Heart left ventricle (tissue), 16 donors: ENCODE data around the gene RIC8A. TPM values are rescaled to one million over a fixed set of nuclear protein-coding genes. Genes with fewer than 3 reads are reported as not detected.

Source experiments
- ATAC-seq, 4 donors: fragments of 200-7000 bp; cut with Tn5 transposase; one replicate each; pipeline ENCODE4 v1.9.1; 2020 to 2022; ENCODE audit warnings: moderate library complexity in 4 of 4, mild to moderate bottlenecking in 3 of 4, moderate number of reproducible peaks in 1 of 4
- DNase-seq, 5 donors: peaks; one replicate each; pipeline ENCODE4 v3.0.0-alpha.2; 2020
- H3K27ac ChIP-seq, 12 donors: fragments of 200-600 bp; sonication (generic) in 4 of 12; one replicate each; pipeline versions ENCODE4 v1.5.0 to v1.8.0; 2016 to 2022; ENCODE audit warnings: mild to moderate bottlenecking in 2 of 12
- H3K27me3 ChIP-seq, 9 donors: fragments of 200-600 bp; sonication (generic) in 2 of 9; one replicate each; pipeline versions ENCODE4 v1.5.1 to v1.8.0; 2016 to 2022; ENCODE audit warnings: mild to moderate bottlenecking in 3 of 9
- H3K36me3 ChIP-seq, 9 donors: fragments of 200-600 bp; sonication (generic) in 2 of 9; one replicate each; pipeline versions ENCODE4 v1.5.0 to v1.8.0; 2018 to 2022; ENCODE audit warnings: mild to moderate bottlenecking in 2 of 9
- H3K4me1 ChIP-seq, 12 donors: fragments of 200-600 bp; sonication (generic) in 4 of 12; one replicate each; pipeline versions ENCODE4 v1.5.0 to v1.8.0; 2016 to 2022; ENCODE audit warnings: mild to moderate bottlenecking in 3 of 12
- H3K4me3 ChIP-seq, 12 donors: fragments of 200-600 bp; sonication (generic) in 4 of 12; one replicate each; pipeline versions ENCODE4 v1.5.0 to v1.8.0; 2017 to 2022; ENCODE audit warnings: mild to moderate bottlenecking in 9 of 12, moderate library complexity in 4 of 12
- H3K9me3 ChIP-seq, 12 donors: fragments of 200-600 bp; sonication (generic) in 4 of 12; one replicate each; pipeline versions ENCODE4 v1.5.0 to v1.8.0; 2016 to 2022; ENCODE audit warnings: mild to moderate bottlenecking in 1 of 12
- POLR2A ChIP-seq, 2 donors: fragments of 450-650 bp; IDR thresholded peaks; one replicate each; pipeline ENCODE4 v1.6.1; 2017; ENCODE audit warnings: antibody characterized with exemption in 2 of 2, mild to moderate bottlenecking in 2 of 2, moderate library complexity in 2 of 2
- WGBS, 4 donors: extraction: QIAGEN DNeasy Blood & Tissue Kit in 2 of 4; methylation state at CpG; one replicate each; pipeline versions ENCODE4 v1.1.5 to v1.1.7; 2013 to 2018; 5-methylcytosine and 5-hydroxymethylcytosine counted together
- intact Hi-C, 10 donors: fragments of 100-400 bp; cut with DNase I; formaldehyde crosslinking; loops; one replicate each; pipeline versions ENCODE4 v1.11.1 to v1.14.2; 2022
- polyA plus RNA-seq, 2 donors: library from polyadenylated mRNA; stranded (reverse); fragments of 200-250 nt; gene quantifications; one replicate each; pipeline ENCODE4 v1.2.3, GENCODE V29; 2013
- total RNA-seq, 9 donors: library from RNA; depleted of rRNA in 2 of 9; stranded (reverse); fragments of >200 nt in 2 of 9; fragmentation: NEBNext Ultra II Directional in 3 of 9; extraction: Animal tissue kit (Norgen Biotek cat#: 25700) in 3 of 9; gene quantifications; one replicate each; pipeline versions ENCODE4 v1.1.0 to v1.2.4, GENCODE V29; 2016 to 2023
- TF ChIP-seq, protein P1 (sequence below), 12 donors: fragments of 200-600 bp; sonication (generic) in 4 of 12; IDR thresholded peaks; one replicate each; pipeline versions ENCODE4 v1.5.0 to v1.8.0; 2018 to 2022; ENCODE audit warnings: antibody characterized with exemption in 12 of 12, mild to moderate bottlenecking in 5 of 12
- donor health status: ischemic (EF 13 %, LVEDD 7.1; RV severe dilation, severe dysfunction).
- donor health status: healthy with polysubstance abuse.
- donor health status: DM: no; HTN: yes; CAD: no.
- donor health status: DM: no; HTN: no; CAD: no.
- donor health status: ischemic (EF 25% LVEDD 6.9; RV normal size, moderate dysfunction).
- donor health status: ischemic (EF 25% LVEDD 5.7; RV mildly dilated, moderate dysfunction).
- donor health status: healthy.
- donor health status: DM: yes; HTN: yes; CAD: no.
- donor health status: ischemic (EF 35%, LVEDD 5.7; RV mildly dilated, moderate dysfunction).
- donor health status: nonischemic (EF 11% LVEDD 7.7; RV severe dilation, severe dysfunction).
- donor health status: DM: yes; HTN: yes; CAD: no.
- donor health status: PGD.
- donor health status: ischemic (EF 29% LVEDD 5.4; RV normal size, mild dysfunction).
- donor health status: nonischemic (EF 23%, LVEDD 6.1; RV moderate dilation, normal function).

The RIC8A gene
- total and polyA plus RNA-seq, 11 donors = 32.7 to 99.5 (median 74.3) TPM

DNA sequence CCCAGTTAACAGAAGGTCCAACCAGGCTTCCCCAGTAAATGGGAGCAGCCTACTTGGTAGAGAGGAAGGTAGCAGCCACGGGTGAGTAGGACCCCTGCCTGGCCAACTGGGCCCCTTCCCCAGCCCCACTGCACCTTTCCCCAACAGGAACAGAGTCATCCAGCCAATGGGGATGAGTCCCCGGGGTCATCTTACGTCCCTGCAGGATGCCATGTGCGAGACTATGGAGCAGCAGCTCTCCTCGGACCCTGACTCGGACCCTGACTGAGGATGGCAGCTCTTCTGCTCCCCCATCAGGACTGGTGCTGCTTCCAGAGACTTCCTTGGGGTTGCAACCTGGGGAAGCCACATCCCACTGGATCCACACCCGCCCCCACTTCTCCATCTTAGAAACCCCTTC is 6.6 kb downstream of the RIC8A start:
- Histone ChIP-seq H3K4me1 (peaks cover 8 to 23% (median 17%) of the 10 kb centered on the region in 12 donors), H3K27me3 (no peaks in the 10 kb centered on the region), H3K4me3 (no peak overlapping the region), H3K9me3 (no peaks in the 10 kb centered on the region), H3K36me3 (peaks cover 0 to 92% (median 81%) of the 10 kb centered on the region in 9 donors), H3K27ac (no peak overlapping the region)
- ATAC-seq = no peak
- no peak for DNase-seq
- intact Hi-C loops = loop anchor here in 1 of 10 donors (10.0 kb wide), 1 partner anchor 151 kb away; the partner anchor contains the start of gene B4GALNT4
- no peak for TF ChIP-seq POLR2A (IDR thresholded peaks at IDR 0.05)
- TF ChIP-seq, protein P1, sequence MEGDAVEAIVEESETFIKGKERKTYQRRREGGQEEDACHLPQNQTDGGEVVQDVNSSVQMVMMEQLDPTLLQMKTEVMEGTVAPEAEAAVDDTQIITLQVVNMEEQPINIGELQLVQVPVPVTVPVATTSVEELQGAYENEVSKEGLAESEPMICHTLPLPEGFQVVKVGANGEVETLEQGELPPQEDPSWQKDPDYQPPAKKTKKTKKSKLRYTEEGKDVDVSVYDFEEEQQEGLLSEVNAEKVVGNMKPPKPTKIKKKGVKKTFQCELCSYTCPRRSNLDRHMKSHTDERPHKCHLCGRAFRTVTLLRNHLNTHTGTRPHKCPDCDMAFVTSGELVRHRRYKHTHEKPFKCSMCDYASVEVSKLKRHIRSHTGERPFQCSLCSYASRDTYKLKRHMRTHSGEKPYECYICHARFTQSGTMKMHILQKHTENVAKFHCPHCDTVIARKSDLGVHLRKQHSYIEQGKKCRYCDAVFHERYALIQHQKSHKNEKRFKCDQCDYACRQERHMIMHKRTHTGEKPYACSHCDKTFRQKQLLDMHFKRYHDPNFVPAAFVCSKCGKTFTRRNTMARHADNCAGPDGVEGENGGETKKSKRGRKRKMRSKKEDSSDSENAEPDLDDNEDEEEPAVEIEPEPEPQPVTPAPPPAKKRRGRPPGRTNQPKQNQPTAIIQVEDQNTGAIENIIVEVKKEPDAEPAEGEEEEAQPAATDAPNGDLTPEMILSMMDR (IDR thresholded peaks at IDR 0.05) = no peak
- WGBS, 4 donors = 81 to 88% (median 85%) methylated on average over 2 to 7 of the region's 7 CpGs

DNA sequence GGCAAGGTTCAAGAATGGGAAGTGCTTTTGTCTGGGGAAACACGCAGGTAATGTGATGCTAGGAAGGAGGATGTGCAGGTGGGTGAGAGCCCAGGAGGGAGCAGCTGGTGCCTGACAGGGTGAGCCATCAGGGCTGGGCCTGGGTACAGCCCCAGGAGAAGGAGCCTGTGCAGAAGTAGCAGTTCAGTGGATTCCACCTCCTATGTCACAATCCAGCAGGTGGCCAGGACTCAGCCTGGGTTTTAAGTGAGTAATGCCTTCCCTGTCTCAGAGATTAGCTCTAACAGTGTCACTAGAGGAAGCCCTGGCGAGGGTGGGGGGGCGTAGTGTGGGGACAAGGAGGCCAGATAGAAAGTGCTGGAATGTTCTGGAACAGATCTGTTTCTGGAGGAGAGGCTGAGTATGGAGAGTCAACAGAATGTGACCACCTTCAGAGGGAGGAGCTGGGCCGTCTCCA is 8.1 kb downstream of the RIC8A start:
- H3K36me3 ChIP-seq = peaks cover 0 to 87% (median 70%) of the 10 kb centered on the region in 9 donors
- H3K27ac ChIP-seq = no peak overlapping the region
- intact Hi-C loops = loop anchor here in 1 of 10 donors (10.0 kb wide), 1 partner anchor 149 kb away; the partner anchor contains the start of gene B4GALNT4

DNA sequence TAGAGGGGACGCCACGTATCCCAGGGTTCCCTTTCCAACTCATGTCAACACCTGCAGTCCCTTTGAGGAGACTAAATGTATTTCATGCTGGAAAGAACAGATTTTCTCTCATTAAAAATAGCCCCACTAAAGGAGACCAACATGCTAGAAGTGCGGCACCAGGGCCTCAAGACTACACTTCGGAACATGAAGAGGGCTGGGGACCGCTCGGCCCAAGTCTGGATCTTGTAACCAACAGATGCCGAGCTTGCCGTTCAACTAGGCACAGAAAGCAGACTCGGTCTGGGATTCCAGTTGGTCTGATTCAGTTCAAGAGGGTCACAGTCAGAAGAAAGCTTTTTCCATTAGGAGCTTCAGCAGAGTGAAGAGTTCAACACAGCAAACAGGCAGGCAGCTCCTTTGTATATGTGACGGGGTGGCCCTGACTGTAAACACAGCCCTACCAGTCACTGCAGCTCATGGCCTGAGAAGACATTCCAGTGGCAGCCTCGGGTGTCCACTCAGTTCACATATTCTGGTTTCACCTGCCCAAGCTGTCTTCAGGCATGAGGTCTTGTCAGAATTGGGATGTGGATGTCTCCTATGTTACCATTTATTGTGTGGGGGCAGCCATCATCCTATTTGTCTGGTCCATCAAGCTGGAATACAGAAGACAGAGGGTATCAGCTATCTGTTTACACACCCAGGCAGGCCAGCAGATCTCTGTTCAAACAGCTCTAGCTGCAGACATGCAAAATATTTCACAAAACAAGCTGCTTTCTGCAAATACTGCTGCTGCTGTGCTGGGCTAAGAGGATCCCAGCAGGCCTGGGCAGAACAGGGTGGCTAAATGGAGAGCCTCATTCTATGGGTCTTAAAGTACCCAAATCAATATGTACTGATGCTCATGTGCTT is 8.8 kb downstream of the RIC8A start:
- intact Hi-C loops = loop anchor here in 1 of 10 donors (10.0 kb wide), 1 partner anchor 148 kb away; the partner anchor contains the start of gene B4GALNT4
- no peak for TF ChIP-seq POLR2A (IDR thresholded peaks at IDR 0.05)
- Histone ChIP-seq H3K36me3 (peaks cover 0 to 83% (median 62%) of the 10 kb centered on the region in 9 donors), H3K4me1 (peaks cover 0 to under 1% (median 0%) of the 10 kb centered on the region in 12 donors), H3K27me3 (no peaks in the 10 kb centered on the region), H3K4me3 (no peak overlapping the region), H3K9me3 (no peaks in the 10 kb centered on the region), H3K27ac (no peak overlapping the region)
- no peak for DNase-seq
- ATAC-seq = no peak
- 82 to 89% (median 89%) methylated on average over 10 to 11 of the region's 11 CpGs for WGBS, 4 donors

More for the DNA sequence above, 8.1 kb downstream of the RIC8A start:
- Histone ChIP-seq H3K9me3 (no peaks in the 10 kb centered on the region), H3K4me1 (peaks cover 0 to 7% (median 2%) of the 10 kb centered on the region in 12 donors), H3K4me3 (no peak overlapping the region), H3K27me3 (no peaks in the 10 kb centered on the region)
- TF ChIP-seq, protein P1 (IDR thresholded peaks at IDR 0.05) = no peak
- TF ChIP-seq POLR2A (IDR thresholded peaks at IDR 0.05) = no peak
- DNase-seq (no peak), ATAC-seq (no peak)
- WGBS, 4 donors = 70 to 84% (median 75%) methylated on average over 4 of the region's 4 CpGs

DNA sequence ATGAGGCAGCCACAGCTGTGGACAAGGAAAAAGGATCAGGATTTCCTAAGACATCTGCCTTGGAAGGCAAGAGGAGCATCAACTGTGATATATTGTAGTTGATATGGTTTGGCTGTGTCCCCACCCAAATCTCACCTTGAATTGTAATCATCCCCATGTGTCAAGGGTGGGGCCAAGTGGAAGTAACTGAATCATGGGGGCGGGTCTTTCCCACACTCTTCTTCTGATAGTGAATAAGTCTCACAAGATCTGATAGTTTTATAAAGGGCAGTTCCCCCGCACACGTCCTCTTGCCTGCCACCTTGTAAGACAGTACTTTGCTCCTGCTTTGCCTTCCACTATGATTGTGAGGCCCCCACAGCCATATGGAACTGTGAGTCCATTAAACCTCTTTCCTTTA is 10.2 kb downstream of the RIC8A start:
- Histone ChIP-seq H3K36me3 (peaks cover 0 to 77% (median 51%) of the 10 kb centered on the region in 9 donors), H3K27ac (no peak overlapping the region), H3K27me3 (no peaks in the 10 kb centered on the region), H3K4me3 (no peak overlapping the region), H3K4me1 (peaks cover 0 to 5% (median 0%) of the 10 kb centered on the region in 12 donors), H3K9me3 (no peaks in the 10 kb centered on the region)
- TF ChIP-seq, protein P1 (IDR thresholded peaks at IDR 0.05) = no peak
- TF ChIP-seq POLR2A (IDR thresholded peaks at IDR 0.05) = no peak
- DNase-seq (no peak), ATAC-seq (no peak)
- 83 to 96% (median 91%) methylated on average over 3 of the region's 3 CpGs for WGBS, 4 donors
- intact Hi-C loops = loop anchor here in 1 of 10 donors (10.0 kb wide), 1 partner anchor 147 kb away; the partner anchor contains the start of gene B4GALNT4
